Measurements from ENCODE around the gene SPR. TPM values are rescaled to one million over a fixed set of nuclear protein-coding genes. Genes with fewer than 3 reads are reported as not detected.

The SPR gene
- total and polyA plus RNA-seq, 2 donors (not counting 3 experiments of a cell fraction or from before 2014, with no cell fraction given): 22.0 to 27.6 TPM

GRCh38 chr2:72940361-72940760, 53.2 kb downstream of the SPR start:
- H3K4me2 ChIP-seq (ENCODE audit: insufficient read depth, low read length): no peak overlapping the region
- FAIRE-seq (no peak), DNase-seq (ENCODE audit: low read depth, low spot score) (no peak)
- ChIA-PET CTCF (interaction anchor here (0.8 to 2.0 kb wide), 3 partner anchors 23 to 47 kb away, joined by 4 to 9 read pairs (median 4); no protein-coding TSS in a partner anchor), POLR2A (no interaction called here)
- H3K4me1 ChIP-seq (ENCODE audit: control insufficient read depth, extremely low read depth, insufficient read depth, low read length): no peaks in the 10 kb centered on the region
- no peaks in the 10 kb centered on the region for H3K9me3 ChIP-seq (replicated peaks; ENCODE audit: control insufficient read depth, insufficient read depth, low read length)
- H3K9me1 ChIP-seq (replicated peaks; ENCODE audit: control insufficient read depth, extremely low read depth, insufficient read depth, low read length): no peaks in the 10 kb centered on the region
- no peaks in the 10 kb centered on the region for H3K79me2 ChIP-seq (ENCODE audit: control insufficient read depth, insufficient read depth, low read length)
- TF ChIP-seq FOS (IDR thresholded peaks at IDR 0.05; ENCODE audit: borderline replicate concordance, insufficient read depth, low read length) (no peak), MAX (IDR thresholded peaks at IDR 0.05; ENCODE audit: insufficient read depth, insufficient read length) (no peak), EZH2 (IDR thresholded peaks at IDR 0.05; ENCODE audit: borderline replicate concordance, low read depth, low read length, severe bottlenecking) (no peak), JUN (IDR thresholded peaks at IDR 0.05; ENCODE audit: borderline replicate concordance, insufficient read depth, insufficient read length, low read depth) (no peak), CTCF (IDR thresholded peaks at IDR 0.05; ENCODE audit: extremely low read depth in 1 of 2, insufficient read depth in 1 of 2, low read depth in 1 of 2, low read length in 2 of 2) (no peak), MYC (IDR thresholded peaks at IDR 0.05; ENCODE audit: low read depth, low read length) (no peak), POLR2A (IDR thresholded peaks at IDR 0.05; ENCODE audit: low read depth, low read length) (no peak)
- H2AFZ ChIP-seq (ENCODE audit: low read depth, low read length): no peak overlapping the region
- BruUV-seq (replicated peaks): no TSS peak
- H3K4me3 ChIP-seq (replicated peaks in 1 of 3; ENCODE audit: insufficient read depth in 1 of 3, low read depth in 1 of 3, low read length in 3 of 3): no peak overlapping the region
- no peak overlapping the region for H3K9ac ChIP-seq (replicated peaks; ENCODE audit: extremely low read depth, insufficient read depth, low read length)
- intact Hi-C loops (cut with micrococcal nuclease): no loop called here
- H4K20me1 ChIP-seq (replicated peaks; ENCODE audit: control insufficient read depth, extremely low read depth, insufficient read depth, low read length): no peaks in the 10 kb centered on the region
- no peaks in the 10 kb centered on the region for H3K36me3 ChIP-seq (ENCODE audit: control insufficient read depth in 2 of 2, extremely low read depth in 1 of 2, insufficient read depth in 2 of 2, low read length in 2 of 2)
- dilution Hi-C loops (cut with MboI; ENCODE audit: extremely low pct_ligation_motif_present, low sequenced_read_pairs): no loop called here
- H3K27me3 ChIP-seq (ENCODE audit: control insufficient read depth in 2 of 2, insufficient read depth in 2 of 2, low read length in 2 of 2): peaks cover 0 to 5% of the 10 kb centered on the region in 2 experiments
- no peak overlapping the region for H3K27ac ChIP-seq (ENCODE audit: insufficient read depth, low read depth, low read length)
